LNCaP clone FGC (cell line): ENCODE results near the gene PNPLA3.

ENCODE experiments used
- DNase-seq: peaks from one replicate; pipeline ENCODE4 v3.0.0-alpha.2; 2011; ENCODE audit warnings: low read depth
- H3K4me3 ChIP-seq: 2 replicates; pipeline ENCODE4 v1.5.1; 2011; ENCODE audit warnings: mild to moderate bottlenecking, low read depth, low read length, control low read depth
- TF ChIP-seq, protein P1 (sequence below): IDR thresholded peaks from 2 replicates; pipeline ENCODE4 v1.5.1; 2012; ENCODE audit warnings: mild to moderate bottlenecking; ENCODE audit not compliant: control insufficient read depth, insufficient read depth; ENCODE audit errors: extremely low read depth

Gene PNPLA3

DNA sequence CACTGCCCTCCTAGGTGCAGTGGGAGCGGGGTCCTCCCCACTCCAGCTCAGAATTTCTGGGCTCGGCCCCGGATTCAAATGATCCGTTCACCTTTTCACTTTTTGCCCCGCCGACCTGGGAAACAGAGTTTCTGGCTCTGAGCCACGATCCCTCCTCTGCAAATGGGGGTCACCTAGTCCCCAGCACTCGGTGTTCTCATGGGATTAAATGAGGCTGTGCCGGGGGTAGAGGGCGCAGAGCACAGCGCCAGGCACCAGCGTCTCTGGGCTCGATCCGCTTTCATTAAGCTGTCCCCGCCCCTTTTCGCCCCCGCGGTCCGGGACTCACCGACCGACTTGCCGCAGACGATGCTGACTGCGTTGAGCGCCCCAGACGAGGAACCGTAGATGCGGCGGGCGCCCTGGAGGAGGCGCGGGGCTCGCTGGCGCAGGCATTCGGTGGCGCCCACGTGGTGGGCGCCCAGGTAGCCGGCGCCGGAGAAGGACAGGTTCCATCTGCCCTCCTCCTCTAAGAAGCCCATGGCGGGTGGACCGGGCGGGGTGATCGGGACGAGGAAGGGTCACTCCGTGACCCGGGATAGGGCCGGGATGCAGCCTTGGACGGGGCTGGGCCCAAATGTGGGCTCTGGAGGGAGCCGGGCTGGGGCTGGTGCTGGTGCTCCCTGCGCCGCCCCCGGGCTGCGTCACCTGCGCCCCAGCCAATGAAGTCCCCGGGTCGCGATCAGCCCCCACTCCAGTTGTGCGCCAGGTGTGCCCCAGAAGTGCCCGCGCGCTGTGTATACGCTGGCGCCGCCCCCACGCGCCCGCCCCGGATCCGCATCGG is 32.0 kb upstream of the PNPLA3 start, which contains the start of gene PNPLA5:
PNPLA5 (minus strand) TSS at position 654 of the 823 bp plus-strand sequence; CDS start at position 521, 133 bp downstream.
- no peak within 1 kb of the TSS for H3K4me3 ChIP-seq
- DNase-seq, result no peak
- TF ChIP-seq, protein P1, sequence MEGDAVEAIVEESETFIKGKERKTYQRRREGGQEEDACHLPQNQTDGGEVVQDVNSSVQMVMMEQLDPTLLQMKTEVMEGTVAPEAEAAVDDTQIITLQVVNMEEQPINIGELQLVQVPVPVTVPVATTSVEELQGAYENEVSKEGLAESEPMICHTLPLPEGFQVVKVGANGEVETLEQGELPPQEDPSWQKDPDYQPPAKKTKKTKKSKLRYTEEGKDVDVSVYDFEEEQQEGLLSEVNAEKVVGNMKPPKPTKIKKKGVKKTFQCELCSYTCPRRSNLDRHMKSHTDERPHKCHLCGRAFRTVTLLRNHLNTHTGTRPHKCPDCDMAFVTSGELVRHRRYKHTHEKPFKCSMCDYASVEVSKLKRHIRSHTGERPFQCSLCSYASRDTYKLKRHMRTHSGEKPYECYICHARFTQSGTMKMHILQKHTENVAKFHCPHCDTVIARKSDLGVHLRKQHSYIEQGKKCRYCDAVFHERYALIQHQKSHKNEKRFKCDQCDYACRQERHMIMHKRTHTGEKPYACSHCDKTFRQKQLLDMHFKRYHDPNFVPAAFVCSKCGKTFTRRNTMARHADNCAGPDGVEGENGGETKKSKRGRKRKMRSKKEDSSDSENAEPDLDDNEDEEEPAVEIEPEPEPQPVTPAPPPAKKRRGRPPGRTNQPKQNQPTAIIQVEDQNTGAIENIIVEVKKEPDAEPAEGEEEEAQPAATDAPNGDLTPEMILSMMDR, result no peak

DNA sequence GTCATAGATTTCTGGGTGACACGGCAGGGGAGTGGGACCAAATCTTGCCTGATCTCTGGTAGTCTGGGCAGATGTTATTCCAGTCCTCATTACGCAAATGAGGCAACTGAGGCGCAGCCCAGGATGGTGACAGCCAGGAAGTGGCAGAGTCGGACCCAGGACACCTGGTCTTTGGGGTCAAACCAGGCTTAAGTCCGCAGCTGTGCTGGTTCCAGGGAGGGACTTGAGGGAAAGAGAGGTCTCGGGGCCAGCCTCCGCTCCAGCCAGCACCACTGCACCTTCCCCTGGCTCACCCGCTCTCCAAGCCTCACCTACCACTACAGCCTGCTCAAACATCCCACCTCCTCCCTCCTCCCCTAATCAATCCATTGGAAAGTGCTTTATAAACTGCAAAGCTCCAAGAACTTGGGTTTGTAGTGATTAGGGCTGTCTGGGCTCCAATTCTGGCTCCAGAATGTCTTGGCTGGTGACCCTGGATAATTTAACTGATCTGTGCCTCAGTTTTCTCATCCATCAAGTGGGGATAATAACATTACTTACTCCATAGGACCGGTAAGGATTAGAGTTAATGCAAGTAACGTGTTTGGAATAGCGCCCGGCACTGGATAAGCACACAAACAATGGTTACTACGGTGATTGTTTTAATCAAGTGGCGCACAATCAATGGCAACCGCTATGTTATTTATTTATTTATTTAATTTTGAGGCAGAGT is 31.3 kb upstream of the PNPLA3 start:
- no peak for DNase-seq
- TF ChIP-seq, protein P1, result no peak
- no peak overlapping the region for H3K4me3 ChIP-seq

DNA sequence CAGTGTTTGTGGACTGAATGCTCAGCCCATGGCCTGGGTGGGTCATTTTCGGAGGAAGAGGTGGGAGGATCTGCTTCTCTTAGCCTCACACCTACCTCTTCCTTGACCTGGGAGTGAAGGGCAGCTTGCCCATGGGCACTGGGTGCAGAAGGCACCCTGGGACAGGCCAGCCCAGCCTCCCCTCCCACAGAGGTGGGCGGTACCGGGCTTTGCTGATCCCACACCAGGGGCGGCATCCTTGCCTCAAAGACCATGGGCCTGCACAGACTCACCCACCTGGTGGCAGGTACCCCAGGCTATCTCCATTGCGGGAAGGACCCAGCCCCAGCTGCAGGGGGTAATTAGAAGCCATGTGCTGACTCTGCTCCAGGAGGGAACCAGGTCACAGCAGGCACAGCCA is 30.3 kb upstream of the PNPLA3 start:
- TF ChIP-seq, protein P1, result no peak
- DNase-seq, result no peak
- no peak overlapping the region for H3K4me3 ChIP-seq

DNA sequence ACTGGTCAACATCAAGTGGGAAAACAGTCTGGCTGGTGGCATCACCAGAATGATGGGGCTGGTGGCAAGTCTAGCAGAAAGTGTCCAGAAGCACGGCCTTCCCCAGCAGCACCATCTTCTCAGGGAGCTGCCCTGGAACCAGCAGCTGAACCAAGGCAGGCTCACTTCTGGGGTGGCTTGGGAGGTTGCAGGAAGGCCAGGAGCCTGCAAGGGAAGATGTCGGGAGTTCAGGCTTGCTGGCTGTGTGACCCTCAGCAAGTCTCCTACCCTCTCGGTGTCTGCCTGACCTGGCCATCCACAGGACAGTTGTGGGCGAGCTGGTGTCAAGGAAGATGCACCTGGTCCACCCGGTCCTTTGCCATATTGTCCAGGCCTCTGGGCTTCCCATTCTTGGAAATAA is 29.5 kb upstream of the PNPLA3 start:
- H3K4me3 ChIP-seq, result no peak overlapping the region
- TF ChIP-seq, protein P1, result no peak
- no peak for DNase-seq

DNA sequence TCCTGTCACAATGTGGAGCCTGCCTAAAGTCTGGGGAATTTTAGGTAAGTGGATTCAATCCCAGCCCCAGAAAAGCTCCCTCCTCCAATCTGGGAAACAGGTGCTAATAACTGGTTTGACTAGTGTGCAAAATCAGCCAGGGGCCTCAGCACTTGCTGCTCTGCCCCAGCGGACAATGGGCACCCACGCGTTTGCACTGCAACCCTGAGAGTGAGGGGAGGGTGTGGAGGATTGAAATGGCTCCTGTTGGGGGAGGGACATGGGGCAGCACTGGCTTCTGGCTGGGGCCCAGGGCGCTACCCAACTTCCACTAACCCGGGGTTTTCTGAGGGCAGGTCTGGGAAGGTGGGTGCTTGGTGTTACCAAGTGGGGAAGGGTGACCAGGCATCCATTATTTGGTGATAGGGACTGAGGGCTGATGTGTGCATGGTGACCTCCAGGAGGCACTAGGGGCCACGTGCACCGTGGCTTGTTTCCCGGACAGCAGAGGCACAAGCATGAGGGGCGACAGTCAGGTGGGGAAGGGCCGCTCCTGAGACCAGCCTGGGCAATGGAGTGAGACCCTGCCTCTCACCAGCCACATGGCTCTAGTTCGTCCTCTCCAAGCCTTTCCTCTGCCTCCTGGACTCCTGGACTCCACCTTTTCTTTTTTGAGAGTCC is 27.5 kb upstream of the PNPLA3 start:
- no peak overlapping the region for H3K4me3 ChIP-seq
- DNase-seq, result no peak
- TF ChIP-seq, protein P1, result no peak

DNA sequence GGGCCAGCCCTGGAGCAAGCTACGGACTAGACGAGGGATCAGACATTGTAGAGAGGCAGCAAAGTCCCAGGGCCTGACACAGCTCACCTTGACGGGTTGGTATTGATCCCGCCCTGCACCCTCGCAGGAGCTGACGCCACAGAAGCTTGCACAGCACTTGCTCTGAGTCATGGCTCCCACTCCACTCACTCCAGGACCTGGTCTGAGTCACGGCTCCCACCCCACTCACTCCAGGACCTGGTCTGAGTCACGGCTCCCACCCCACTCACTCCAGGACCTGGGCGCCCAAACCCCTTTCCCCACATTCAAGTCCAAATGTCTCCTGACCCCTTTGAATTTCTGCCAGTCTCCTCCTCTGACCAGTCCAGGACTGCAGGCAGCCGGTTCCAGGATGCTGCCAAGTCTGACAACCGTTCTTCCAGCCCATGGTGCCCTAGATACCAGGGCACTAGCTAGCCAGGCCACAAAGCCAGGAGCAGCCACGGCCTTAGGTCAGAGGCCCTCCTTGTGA is 25.8 kb upstream of the PNPLA3 start:
- DNase-seq, result no peak
- TF ChIP-seq, protein P1, result no peak
- no peak overlapping the region for H3K4me3 ChIP-seq
